ENCODE results near the gene RAPGEF1. TPM values are rescaled to one million over a fixed set of nuclear protein-coding genes. Genes with fewer than 3 reads are reported as not detected.

RAPGEF1 gene
- total RNA-seq, 1 donor from 2014 or later: 94.3 TPM

GRCh38 chr9:131609099-131609830 is 130.6 kb downstream of the RAPGEF1 start:
- Mint-ChIP-seq H3K36me3 (ENCODE audit: unreplicated experiment) (peaks cover 23% of the 10 kb centered on the region), H3K9me3 (ENCODE audit: unreplicated experiment) (no peaks in the 10 kb centered on the region), H3K4me1 (ENCODE audit: unreplicated experiment) (peaks cover 35% of the 10 kb centered on the region), H3K27ac (ENCODE audit: unreplicated experiment) (peak overlapping the region; percentile 90), H3K4me3 (ENCODE audit: unreplicated experiment) (peak overlapping the region; percentile 54), H3K27me3 (ENCODE audit: unreplicated experiment) (no peaks in the 10 kb centered on the region)
- TF ChIP-seq, protein P1, sequence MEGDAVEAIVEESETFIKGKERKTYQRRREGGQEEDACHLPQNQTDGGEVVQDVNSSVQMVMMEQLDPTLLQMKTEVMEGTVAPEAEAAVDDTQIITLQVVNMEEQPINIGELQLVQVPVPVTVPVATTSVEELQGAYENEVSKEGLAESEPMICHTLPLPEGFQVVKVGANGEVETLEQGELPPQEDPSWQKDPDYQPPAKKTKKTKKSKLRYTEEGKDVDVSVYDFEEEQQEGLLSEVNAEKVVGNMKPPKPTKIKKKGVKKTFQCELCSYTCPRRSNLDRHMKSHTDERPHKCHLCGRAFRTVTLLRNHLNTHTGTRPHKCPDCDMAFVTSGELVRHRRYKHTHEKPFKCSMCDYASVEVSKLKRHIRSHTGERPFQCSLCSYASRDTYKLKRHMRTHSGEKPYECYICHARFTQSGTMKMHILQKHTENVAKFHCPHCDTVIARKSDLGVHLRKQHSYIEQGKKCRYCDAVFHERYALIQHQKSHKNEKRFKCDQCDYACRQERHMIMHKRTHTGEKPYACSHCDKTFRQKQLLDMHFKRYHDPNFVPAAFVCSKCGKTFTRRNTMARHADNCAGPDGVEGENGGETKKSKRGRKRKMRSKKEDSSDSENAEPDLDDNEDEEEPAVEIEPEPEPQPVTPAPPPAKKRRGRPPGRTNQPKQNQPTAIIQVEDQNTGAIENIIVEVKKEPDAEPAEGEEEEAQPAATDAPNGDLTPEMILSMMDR (IDR thresholded peaks at IDR 0.05): no peak
- DNase-seq (ENCODE audit: extremely low spot score, unreplicated experiment): no peak

GRCh38 chr9:131608493-131609037 is 131.3 kb downstream of the RAPGEF1 start:
- peak; percentile 89 for DNase-seq (ENCODE audit: extremely low spot score, unreplicated experiment)
- TF ChIP-seq, protein P1 (IDR thresholded peaks at IDR 0.05): no peak
- Mint-ChIP-seq H3K4me3 (ENCODE audit: unreplicated experiment) (peak overlapping the region; percentile 54), H3K9me3 (ENCODE audit: unreplicated experiment) (no peaks in the 10 kb centered on the region), H3K4me1 (ENCODE audit: unreplicated experiment) (peaks cover 35% of the 10 kb centered on the region), H3K36me3 (ENCODE audit: unreplicated experiment) (peaks cover 19% of the 10 kb centered on the region), H3K27ac (ENCODE audit: unreplicated experiment) (peak overlapping the region; percentile 90), H3K27me3 (ENCODE audit: unreplicated experiment) (no peaks in the 10 kb centered on the region)

DNA sequence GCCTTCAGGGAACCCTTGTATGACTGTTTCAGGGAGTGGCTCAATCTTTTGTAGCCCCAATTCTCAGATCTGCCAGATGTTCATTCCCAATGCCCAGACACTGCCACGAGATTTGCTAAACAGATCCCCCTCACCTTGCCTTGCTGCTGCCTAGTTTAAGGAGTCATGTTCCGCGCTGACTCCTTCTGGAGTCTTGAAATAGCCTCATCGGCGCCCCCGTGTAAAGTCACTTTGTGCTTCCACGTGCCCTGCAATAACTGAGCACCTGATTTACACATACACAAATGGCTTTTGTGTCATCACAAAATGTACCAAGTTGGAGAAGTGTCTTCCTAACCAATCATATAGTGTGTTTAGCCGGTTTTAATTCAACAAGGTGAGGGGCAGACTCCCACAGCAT is 132.3 kb downstream of the RAPGEF1 start:
- Mint-ChIP-seq H3K4me1 (ENCODE audit: unreplicated experiment) (peaks cover 35% of the 10 kb centered on the region), H3K4me3 (ENCODE audit: unreplicated experiment) (no peak overlapping the region), H3K9me3 (ENCODE audit: unreplicated experiment) (no peaks in the 10 kb centered on the region), H3K27ac (ENCODE audit: unreplicated experiment) (peak overlapping the region; percentile 90), H3K36me3 (ENCODE audit: unreplicated experiment) (peaks cover 19% of the 10 kb centered on the region), H3K27me3 (ENCODE audit: unreplicated experiment) (no peaks in the 10 kb centered on the region)
- TF ChIP-seq, protein P1 (IDR thresholded peaks at IDR 0.05): no peak
- no peak for DNase-seq (ENCODE audit: extremely low spot score, unreplicated experiment)

DNA sequence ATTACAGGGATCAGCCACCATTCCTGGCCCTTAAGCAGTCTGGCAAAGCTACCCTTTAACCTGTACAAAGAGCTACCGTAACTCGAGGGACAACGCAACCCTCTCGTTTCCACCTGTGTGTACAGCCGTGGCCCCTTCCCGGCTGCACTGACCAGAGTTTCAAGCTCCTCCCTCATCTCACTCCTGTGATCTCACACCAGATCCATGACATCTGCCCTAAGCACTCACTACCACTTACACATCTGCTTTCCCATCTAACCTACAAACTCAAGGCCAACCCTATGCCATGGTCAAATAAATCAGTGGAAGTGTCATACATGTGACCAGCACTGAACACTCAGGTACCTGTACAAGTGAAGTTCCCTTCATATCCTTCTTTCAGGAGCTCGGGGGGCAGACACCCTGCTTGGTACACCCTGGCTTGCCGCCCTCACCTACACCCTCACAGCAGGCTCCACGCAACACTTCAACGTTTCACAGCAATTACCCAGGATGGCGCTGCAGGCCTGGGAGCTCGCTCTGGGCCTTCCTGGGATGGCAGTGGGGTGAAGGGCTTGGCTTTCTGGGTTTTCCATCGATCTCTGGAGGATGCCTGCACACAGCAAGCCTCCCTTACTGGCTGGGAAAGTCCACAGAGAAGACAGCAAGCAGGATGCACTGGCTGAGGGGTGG is 132.8 kb downstream of the RAPGEF1 start:
- no peak for DNase-seq (ENCODE audit: extremely low spot score, unreplicated experiment)
- peak overlapping the region; percentile 90 for H3K27ac Mint-ChIP-seq (ENCODE audit: unreplicated experiment)
- no peaks in the 10 kb centered on the region for H3K27me3 Mint-ChIP-seq (ENCODE audit: unreplicated experiment)
- TF ChIP-seq, protein P1 (IDR thresholded peaks at IDR 0.05): no peak
- peaks cover 20% of the 10 kb centered on the region for H3K36me3 Mint-ChIP-seq (ENCODE audit: unreplicated experiment)
- no peak overlapping the region for H3K4me3 Mint-ChIP-seq (ENCODE audit: unreplicated experiment)
- H3K9me3 Mint-ChIP-seq (ENCODE audit: unreplicated experiment): no peaks in the 10 kb centered on the region
- H3K4me1 Mint-ChIP-seq (ENCODE audit: unreplicated experiment): peaks cover 35% of the 10 kb centered on the region
